GM19043 (cell line): Measurements from ENCODE around the gene TTN.

Source experiments
- ATAC-seq: cut with Tn5 transposase; IDR thresholded peaks from one replicate; pipeline ENCODE4 v1.9.1; 2021; ENCODE audit warnings: low read depth; ENCODE audit not compliant: unreplicated experiment

Gene TTN

DNA sequence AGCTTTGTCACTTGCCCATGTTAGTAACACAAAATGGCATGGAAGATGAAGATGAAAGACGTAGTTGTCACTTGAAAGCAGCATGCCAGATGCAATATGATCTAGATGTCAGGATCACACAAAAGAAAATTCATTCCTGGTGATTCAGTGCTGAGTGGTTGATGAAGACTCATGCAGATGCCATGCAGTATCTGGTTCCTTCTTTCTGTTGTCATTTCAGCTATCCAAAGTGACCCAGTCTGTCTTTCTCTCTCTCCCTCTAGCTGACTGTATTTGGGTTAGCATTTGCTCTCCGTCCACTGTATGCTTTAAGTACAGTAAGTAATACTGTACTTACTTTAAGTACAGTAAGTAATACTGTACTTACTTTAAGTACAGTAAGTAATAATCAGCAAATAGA lies 50.4 kb downstream of the TTN start:
- ATAC-seq, result no peak

DNA sequence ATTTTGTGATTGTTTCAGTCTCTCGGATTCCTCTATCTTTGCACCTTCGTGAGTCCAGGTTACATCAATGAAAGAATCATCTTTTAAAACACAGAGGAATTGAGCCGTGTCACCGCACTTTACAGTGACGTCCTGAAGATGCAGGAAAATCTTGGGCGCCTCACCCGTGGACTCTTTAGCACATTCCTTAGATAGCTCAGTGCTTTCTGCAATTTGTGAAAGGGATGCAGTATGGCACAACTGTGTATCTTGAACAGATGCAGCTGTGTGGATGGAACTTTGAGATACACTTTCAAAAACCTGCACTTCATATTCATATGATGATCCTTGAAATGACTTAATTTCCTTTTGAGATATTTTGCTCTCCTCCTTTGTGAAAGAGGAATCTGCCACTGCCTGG lies 50.9 kb downstream of the TTN start:
- ATAC-seq, result no peak

DNA sequence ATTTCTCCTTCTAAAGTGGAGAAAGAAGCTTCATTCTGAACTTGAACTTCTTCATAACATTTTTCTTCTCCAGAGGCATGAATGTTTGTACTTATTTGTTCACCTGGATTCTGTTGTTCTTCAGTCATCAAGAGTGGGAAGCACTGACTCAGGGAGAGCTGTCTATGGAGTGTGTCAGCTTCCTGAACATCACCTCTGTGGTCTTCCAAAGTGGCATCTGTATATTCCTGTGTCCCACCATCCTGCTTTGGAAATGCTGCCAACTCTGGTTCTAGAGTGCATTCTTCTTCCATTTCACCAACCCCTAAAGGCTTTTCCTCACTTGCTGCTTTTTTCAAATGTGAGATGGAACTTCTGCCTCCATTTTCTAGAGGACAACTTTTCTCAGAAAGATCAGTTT lies 59.5 kb downstream of the TTN start:
- no peak for ATAC-seq

GRCh38 chr2:178734518-178734917 lies 72.7 kb downstream of the TTN start:
- no peak for ATAC-seq

DNA sequence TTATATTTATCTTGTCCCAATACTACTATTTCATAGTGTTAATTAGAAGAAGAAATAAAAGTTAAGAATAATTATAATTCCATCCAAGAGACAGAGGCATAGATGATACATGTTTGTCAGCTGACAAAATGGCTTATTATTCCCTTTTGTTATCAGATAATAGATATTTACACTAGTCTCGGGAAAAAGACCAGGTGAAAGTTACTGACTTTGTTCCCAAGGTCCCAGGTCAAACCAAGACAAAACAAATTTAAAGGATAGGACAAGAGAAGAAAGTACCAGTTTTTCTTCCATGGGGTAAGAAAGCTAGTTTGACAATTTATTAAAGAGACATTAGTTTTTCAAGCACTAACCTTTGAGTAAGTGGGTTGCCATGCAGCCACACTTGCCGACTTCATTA lies 73.2 kb downstream of the TTN start:
- ATAC-seq, result no peak

DNA sequence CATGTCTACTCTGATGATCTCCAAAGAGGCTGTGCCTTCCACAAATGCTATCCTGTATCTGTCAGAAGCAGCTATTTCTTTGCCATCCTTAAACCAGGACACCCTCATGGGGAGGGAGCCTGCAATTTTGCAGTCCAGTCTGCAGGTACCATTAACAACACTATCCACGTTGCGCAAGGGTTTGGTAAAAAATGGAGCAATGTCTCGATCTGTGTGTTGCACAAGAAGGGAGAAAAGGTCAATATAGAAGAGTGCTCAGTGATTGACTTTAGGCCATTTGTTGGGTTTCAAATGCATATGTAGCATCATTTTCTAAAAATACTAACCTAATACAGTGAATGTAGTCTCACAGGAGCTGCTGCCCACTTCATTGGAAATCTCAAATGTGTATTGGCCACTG lies 74.3 kb downstream of the TTN start:
- no peak for ATAC-seq

DNA sequence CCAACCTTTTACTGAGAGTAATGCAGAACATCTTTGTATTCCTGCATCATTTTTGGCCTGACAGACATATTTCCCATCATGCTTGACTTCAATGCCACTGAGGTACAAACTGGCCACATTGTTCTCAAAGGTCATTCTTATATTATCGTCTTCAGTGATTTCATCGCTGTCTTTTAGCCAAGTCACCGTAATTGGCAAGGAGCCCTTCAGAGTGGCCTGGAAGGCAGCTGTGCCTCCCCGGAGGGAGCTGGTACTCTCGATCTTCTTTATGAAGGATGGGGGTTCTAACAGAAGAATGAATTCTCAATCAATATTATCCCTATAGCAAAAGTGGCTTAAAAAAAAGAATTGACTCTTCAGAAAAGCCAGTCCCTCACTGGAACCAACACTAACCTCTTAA lies 75.9 kb downstream of the TTN start:
- ATAC-seq, result no peak

GRCh38 chr2:178730049-178730448 lies 77.2 kb downstream of the TTN start:
- no peak for ATAC-seq

- no peak for ATAC-seq
Observed at GRCh38 chr2:178723786-178724346, 83.4 kb downstream of the TTN start.

GRCh38 chr2:178722296-178722695 lies 84.9 kb downstream of the TTN start:
- ATAC-seq, result no peak

DNA sequence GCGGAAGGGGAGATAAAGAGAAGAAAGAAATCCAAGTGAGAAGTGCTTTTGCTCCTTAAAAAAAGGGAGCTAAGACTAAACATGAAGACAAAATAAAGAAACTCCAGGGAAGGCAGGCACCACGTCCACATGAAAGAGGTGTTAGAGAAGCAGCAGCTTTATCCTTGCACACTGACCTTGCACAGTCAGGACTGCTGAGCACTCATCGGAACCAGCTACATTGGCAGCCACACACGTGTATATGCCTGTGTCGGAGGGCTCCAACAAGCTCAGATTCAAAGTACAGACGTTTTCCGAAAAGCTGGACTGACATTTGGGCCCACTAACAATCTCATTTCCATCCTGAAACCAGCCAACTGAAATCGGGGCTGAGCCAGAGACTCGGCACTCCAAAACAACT lies 88.2 kb downstream of the TTN start:
- ATAC-seq, result no peak

DNA sequence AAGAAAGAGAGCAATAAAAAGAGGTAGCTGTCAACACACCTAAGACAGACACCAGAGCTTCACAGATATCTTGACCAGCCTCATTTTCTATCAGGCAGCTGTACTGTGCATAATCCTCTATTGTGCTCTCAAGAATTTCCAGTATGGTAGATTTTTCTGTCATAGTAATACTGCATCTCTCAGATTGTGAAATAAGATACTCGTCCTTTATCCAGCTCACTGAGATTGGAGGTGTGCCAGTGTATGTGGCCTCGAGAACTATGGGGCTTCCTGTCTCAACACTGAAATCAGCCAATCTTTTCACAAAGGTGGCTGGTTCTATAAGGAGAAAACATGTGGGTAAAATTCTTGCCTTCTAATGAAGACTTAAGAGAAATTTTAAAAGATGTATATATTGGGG lies 88.9 kb downstream of the TTN start:
- ATAC-seq, result no peak

- no peak for ATAC-seq
Observed at GRCh38 chr2:178716394-178716793, 90.8 kb downstream of the TTN start.

DNA sequence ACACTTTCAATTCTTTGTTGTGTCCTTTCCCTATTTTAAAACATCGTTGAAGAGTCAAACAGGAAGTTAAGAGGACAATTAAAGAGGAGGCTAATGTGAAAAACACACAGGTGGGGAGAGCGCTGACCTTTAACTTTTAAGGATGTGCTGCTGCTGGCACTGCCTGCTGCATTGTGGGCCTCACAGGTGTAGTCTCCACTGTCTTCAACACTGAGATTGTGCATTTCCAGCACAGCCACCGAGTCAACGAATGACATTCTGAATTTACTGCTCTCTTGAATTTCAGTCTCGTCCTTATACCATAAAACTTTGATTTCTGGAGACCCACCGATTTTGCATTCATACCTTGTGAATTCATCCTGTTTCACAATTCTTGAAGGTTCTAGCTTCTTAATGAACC lies 91.9 kb downstream of the TTN start:
- no peak for ATAC-seq

DNA sequence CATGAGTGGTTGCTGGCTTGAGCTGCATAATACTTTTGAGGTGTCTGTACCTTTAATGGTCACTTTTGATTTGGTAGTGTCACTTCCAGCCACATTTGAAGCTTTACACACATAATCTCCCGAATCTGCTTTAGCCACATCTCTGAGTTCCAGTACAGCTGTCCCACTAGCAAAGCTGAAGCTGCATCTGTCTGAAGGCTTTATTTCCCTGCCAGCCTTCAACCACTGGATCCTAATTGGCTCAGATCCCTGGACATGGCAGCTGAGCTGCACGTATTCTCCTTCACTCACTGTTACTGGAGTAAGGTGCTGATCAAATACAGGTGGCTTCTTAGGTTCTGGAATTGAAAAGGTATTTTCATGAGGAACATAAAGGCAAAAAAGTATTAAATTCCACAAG lies 99.7 kb downstream of the TTN start:
- ATAC-seq, result no peak

DNA sequence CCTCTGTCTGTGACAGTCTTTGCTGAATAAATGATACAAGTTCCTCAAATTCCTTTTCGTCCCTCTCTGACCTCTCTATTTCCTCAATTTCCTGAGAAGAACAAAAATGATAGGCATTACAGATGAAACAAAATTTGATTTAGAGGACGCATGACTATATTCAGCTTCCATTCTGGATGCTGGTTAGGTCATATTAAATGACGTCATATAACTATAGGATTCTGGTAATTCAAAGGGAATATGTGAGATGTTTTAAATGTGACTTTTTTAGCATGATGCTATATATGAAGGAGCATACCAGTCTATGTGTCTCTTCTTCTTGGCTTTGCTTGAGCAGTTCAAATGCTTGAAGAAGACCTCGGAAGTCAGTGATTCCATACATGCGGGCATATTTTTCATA lies 102.3 kb downstream of the TTN start:
- ATAC-seq, result no peak

GRCh38 chr2:178702361-178702760 lies 104.9 kb downstream of the TTN start:
- no peak for ATAC-seq

- no peak for ATAC-seq
Observed at GRCh38 chr2:178700922-178701342, 106.3 kb downstream of the TTN start.

- no peak for ATAC-seq
Observed at GRCh38 chr2:178700136-178700535, 107.1 kb downstream of the TTN start.

GRCh38 chr2:178692845-178693244 lies 114.4 kb downstream of the TTN start:
- no peak for ATAC-seq

GRCh38 chr2:178689808-178690207 lies 117.4 kb downstream of the TTN start:
- ATAC-seq, result no peak

DNA sequence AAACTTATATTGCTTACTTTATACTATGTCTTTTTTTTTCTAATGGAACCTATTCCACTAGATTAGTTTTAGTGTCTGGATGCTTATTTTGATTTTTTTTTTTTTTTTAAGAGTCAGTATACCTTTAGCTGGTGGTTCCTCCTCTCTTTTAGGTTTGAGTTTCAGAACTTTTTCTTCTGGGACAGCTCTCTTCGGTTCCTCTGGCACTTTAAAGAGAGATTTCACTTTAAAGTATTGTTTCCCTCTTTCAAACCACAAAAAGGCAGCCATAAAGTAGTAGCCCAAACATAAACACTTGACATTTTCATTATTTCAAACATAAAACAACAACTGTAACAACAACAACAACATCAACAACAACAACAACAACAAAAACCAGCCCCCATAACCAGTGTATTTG lies 123.3 kb downstream of the TTN start:
- no peak for ATAC-seq

- ATAC-seq, result no peak
Observed at GRCh38 chr2:178681081-178681480, 126.1 kb downstream of the TTN start.
